GM21529 (cell line): ENCODE measurements around the gene RGS4.

Experiments
- ATAC-seq: cut with Tn5 transposase; IDR thresholded peaks from one replicate; pipeline ENCODE4 v1.9.1; 2021; ENCODE audit not compliant: unreplicated experiment

The RGS4 gene

GRCh38 chr1:163069142-163069541 is at the start of gene RGS4:
Gene RGS4 (plus strand): TSS chr1:163069361. CDS start chr1:163069485, 124 bp downstream.
- ATAC-seq = no peak

GRCh38 chr1:163022129-163022528 is 47.0 kb upstream of the RGS4 start:
- ATAC-seq = no peak

GRCh38 chr1:163027610-163028009 is 41.6 kb upstream of the RGS4 start:
- no peak for ATAC-seq

GRCh38 chr1:163029901-163030300 is 39.3 kb upstream of the RGS4 start:
- ATAC-seq = no peak

GRCh38 chr1:163035446-163036249 is 33.5 kb upstream of the RGS4 start:
- ATAC-seq = no peak

GRCh38 chr1:163036671-163037070 is 32.5 kb upstream of the RGS4 start:
- no peak for ATAC-seq

GRCh38 chr1:163038928-163039706 is 30.0 kb upstream of the RGS4 start:
- ATAC-seq = no peak

- no peak for ATAC-seq
Observed at GRCh38 chr1:163039707-163040093, 29.5 kb upstream of the RGS4 start.

- no peak for ATAC-seq
Observed at GRCh38 chr1:163046071-163046470, 23.1 kb upstream of the RGS4 start.

- ATAC-seq = no peak
Observed at GRCh38 chr1:163047951-163048659, 21.1 kb upstream of the RGS4 start.

GRCh38 chr1:163048869-163049268 is 20.3 kb upstream of the RGS4 start:
- ATAC-seq = no peak

- no peak for ATAC-seq
Observed at GRCh38 chr1:163049296-163049695, 19.9 kb upstream of the RGS4 start.

- ATAC-seq = no peak
Observed at GRCh38 chr1:163050496-163050895, 18.7 kb upstream of the RGS4 start.

GRCh38 chr1:163054181-163054591 is 15.0 kb upstream of the RGS4 start:
- no peak for ATAC-seq

GRCh38 chr1:163055005-163055404 is 14.2 kb upstream of the RGS4 start:
- no peak for ATAC-seq

GRCh38 chr1:163055531-163055930 is 13.6 kb upstream of the RGS4 start:
- no peak for ATAC-seq

GRCh38 chr1:163056831-163057230 is 12.3 kb upstream of the RGS4 start:
- no peak for ATAC-seq

GRCh38 chr1:163060343-163061007 is 8.7 kb upstream of the RGS4 start:
- ATAC-seq = no peak

GRCh38 chr1:163063143-163063542 is 6.0 kb upstream of the RGS4 start:
- ATAC-seq = no peak

- ATAC-seq = no peak
Observed at GRCh38 chr1:163063610-163064009, 5.6 kb upstream of the RGS4 start.

GRCh38 chr1:163066168-163066567 is 3.0 kb upstream of the RGS4 start:
- no peak for ATAC-seq
